Measurements from ENCODE around the gene MAL.

DNA sequence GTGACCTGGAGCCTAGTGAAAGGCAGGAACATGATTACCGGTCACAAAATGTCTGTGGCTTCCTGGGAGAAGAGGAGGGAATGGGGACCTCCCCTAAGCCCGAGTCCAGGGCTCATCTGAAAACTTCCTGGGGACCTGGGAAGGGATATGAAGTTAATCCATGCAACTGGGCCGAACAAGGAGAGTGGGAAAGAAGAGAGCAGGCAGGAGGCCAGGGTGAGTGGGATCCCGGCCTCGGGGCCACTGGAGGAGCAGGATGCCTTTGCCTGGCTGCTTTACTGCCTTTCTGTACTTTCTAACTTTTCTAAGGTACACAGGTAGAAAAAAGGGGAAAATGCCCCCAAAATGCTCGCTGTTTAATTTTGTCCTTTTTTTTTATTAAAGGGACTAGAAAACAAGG lies 43.4 kb upstream of the MAL start:
- no peak for TF ChIP-seq EZH2phosphoT487 (IDR thresholded peaks at IDR 0.05; ENCODE audit: unreplicated experiment)
- TF ChIP-seq, protein P1, sequence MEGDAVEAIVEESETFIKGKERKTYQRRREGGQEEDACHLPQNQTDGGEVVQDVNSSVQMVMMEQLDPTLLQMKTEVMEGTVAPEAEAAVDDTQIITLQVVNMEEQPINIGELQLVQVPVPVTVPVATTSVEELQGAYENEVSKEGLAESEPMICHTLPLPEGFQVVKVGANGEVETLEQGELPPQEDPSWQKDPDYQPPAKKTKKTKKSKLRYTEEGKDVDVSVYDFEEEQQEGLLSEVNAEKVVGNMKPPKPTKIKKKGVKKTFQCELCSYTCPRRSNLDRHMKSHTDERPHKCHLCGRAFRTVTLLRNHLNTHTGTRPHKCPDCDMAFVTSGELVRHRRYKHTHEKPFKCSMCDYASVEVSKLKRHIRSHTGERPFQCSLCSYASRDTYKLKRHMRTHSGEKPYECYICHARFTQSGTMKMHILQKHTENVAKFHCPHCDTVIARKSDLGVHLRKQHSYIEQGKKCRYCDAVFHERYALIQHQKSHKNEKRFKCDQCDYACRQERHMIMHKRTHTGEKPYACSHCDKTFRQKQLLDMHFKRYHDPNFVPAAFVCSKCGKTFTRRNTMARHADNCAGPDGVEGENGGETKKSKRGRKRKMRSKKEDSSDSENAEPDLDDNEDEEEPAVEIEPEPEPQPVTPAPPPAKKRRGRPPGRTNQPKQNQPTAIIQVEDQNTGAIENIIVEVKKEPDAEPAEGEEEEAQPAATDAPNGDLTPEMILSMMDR (conservative IDR thresholded peaks at IDR 0.05; ENCODE audit: low read depth in 2 of 2) = no peak
- no peak for TF ChIP-seq POLR2AphosphoS5 (IDR thresholded peaks at IDR 0.05; ENCODE audit: low read depth)
- TF ChIP-seq ZNF114 (CRISPR knock-in tag; IDR thresholded peaks at IDR 0.05) = no peak
- no peak for TF ChIP-seq EZH2 (IDR thresholded peaks at IDR 0.05; ENCODE audit: low read depth, unreplicated experiment)
- TF ChIP-seq, protein P2, sequence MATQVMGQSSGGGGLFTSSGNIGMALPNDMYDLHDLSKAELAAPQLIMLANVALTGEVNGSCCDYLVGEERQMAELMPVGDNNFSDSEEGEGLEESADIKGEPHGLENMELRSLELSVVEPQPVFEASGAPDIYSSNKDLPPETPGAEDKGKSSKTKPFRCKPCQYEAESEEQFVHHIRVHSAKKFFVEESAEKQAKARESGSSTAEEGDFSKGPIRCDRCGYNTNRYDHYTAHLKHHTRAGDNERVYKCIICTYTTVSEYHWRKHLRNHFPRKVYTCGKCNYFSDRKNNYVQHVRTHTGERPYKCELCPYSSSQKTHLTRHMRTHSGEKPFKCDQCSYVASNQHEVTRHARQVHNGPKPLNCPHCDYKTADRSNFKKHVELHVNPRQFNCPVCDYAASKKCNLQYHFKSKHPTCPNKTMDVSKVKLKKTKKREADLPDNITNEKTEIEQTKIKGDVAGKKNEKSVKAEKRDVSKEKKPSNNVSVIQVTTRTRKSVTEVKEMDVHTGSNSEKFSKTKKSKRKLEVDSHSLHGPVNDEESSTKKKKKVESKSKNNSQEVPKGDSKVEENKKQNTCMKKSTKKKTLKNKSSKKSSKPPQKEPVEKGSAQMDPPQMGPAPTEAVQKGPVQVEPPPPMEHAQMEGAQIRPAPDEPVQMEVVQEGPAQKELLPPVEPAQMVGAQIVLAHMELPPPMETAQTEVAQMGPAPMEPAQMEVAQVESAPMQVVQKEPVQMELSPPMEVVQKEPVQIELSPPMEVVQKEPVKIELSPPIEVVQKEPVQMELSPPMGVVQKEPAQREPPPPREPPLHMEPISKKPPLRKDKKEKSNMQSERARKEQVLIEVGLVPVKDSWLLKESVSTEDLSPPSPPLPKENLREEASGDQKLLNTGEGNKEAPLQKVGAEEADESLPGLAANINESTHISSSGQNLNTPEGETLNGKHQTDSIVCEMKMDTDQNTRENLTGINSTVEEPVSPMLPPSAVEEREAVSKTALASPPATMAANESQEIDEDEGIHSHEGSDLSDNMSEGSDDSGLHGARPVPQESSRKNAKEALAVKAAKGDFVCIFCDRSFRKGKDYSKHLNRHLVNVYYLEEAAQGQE (IDR thresholded peaks at IDR 0.05; ENCODE audit: unreplicated experiment) = no peak
